ENCODE data around the gene KIF1B.
A peak's percentile ranks its signal among the peaks of the same experiment; 100 is the strongest.

The KIF1B gene

DNA sequence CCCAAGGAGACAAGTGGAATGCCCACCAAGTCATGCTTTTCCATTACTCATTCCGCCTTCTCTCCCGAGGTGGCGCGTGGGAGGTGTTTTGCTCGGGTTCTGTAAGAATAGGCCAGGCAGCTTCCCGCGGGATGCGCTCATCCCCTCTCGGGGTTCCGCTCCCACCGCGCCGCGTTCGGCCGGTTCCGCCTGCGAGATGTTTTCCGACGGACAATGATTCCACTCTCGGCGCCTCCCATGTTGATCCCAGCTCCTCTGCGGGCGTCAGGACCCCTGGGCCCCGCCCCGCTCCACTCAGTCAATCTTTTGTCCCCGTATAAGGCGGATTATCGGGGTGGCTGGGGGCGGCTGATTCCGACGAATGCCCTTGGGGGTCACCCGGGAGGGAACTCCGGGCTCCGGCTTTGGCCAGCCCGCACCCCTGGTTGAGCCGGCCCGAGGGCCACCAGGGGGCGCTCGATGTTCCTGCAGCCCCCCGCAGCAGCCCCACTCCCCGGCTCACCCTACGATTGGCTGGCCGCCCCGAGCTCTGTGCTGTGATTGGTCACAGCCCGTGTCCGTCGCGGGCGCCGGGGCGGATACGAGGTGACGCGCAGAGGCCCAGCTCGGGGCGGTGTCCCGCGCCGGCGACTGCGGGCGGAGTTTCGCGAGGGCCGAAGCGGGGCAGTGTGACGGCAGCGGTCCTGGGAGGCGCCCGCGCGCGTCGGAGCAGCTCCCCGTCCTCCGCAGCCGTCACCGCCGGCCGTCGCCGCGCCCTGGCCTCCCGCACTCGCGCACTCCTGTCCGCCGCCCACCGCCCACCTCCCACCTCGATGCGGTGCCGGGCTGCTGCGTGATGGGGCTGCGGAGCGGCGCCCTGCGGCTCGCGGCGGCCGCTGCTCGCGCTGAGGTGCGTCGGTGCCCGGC lies at the start of gene KIF1B:
Gene KIF1B (plus strand): TSS at position 666 of the 906 bp plus-strand sequence. CDS start 21,759 bp downstream, outside the sequence.
- Mint-ChIP-seq H3K4me3 (peak within 1 kb of the TSS; percentile 88), H3K4me1 (ENCODE audit: low read depth) (peaks cover 30% of the 10 kb centered on the region), H3K27ac (peak within 1 kb of the TSS; percentile 81), H3K27me3 (peaks cover 4% of the 10 kb centered on the region), H3K36me3 (ENCODE audit: low read depth) (no peaks in the 10 kb centered on the region), H3K9me3 (no peaks in the 10 kb centered on the region)

DNA sequence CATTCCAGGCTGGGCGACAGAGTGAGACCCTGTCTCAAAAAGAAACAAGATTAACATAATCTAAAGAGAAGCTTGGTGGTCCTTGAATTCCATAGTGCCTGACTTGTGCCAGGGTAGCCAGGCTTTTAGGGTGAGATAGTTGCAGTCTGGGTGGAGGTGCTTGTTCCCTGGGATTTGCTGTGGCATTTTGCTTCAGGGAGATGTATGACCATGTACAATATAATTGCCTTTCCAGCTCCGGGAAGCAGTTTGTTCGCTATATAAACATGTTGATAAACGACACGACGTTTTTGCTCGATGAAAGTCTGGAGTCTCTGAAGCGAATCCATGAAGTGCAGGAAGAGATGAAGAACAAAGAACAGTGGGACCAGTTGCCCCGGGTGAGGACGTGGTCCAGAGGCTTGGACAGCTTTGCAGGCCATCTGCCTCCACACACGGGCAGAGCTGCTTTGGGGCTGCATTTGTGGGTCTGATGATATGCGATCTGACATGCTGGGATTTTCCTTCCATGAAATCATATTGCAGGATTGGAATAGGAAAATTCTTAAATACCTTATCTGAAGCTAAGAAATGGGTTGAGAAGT lies 49.4 kb upstream of the KIF1B start:
- Mint-ChIP-seq H3K27me3 (no peaks in the 10 kb centered on the region), H3K4me3 (no peak overlapping the region), H3K36me3 (ENCODE audit: low read depth) (peaks cover 44% of the 10 kb centered on the region), H3K9me3 (no peaks in the 10 kb centered on the region), H3K27ac (no peak overlapping the region), H3K4me1 (ENCODE audit: low read depth) (no peaks in the 10 kb centered on the region)

GRCh38 chr1:10161541-10162290 lies 48.7 kb upstream of the KIF1B start:
- no peaks in the 10 kb centered on the region for H3K27me3 Mint-ChIP-seq
- no peaks in the 10 kb centered on the region for H3K4me1 Mint-ChIP-seq (ENCODE audit: low read depth)
- H3K4me3 Mint-ChIP-seq: no peak overlapping the region
- H3K9me3 Mint-ChIP-seq: no peaks in the 10 kb centered on the region
- peaks cover 44% of the 10 kb centered on the region for H3K36me3 Mint-ChIP-seq (ENCODE audit: low read depth)
- H3K27ac Mint-ChIP-seq: no peak overlapping the region

GRCh38 chr1:10168912-10169514 lies 41.4 kb upstream of the KIF1B start:
- H3K4me3 Mint-ChIP-seq: no peak overlapping the region
- peak overlapping the region; percentile 92 for H3K27ac Mint-ChIP-seq
- H3K27me3 Mint-ChIP-seq: no peaks in the 10 kb centered on the region
- peaks cover 46% of the 10 kb centered on the region for H3K4me1 Mint-ChIP-seq (ENCODE audit: low read depth)
- no peaks in the 10 kb centered on the region for H3K9me3 Mint-ChIP-seq
- H3K36me3 Mint-ChIP-seq (ENCODE audit: low read depth): peaks cover 63% of the 10 kb centered on the region

DNA sequence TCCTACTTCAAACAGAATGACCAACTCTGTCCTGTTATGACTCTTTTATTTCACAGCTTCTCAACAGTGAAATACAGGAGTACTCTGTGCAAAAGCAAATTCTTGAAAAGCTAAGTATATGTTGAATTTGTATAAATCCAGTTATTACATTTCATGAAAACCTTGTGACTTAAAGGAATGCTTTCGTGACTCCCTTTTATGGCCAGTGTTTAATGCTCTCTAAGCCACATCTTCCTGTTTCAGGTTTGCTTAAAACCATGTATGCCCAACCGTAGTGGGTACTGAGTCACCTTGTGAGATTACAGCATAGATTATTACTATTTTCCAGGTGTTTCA lies 40.2 kb upstream of the KIF1B start:
- Mint-ChIP-seq H3K36me3 (ENCODE audit: low read depth) (peaks cover 64% of the 10 kb centered on the region), H3K4me3 (peak overlapping the region; percentile 65), H3K9me3 (peaks cover 4% of the 10 kb centered on the region), H3K27ac (peak overlapping the region; percentile 92), H3K4me1 (ENCODE audit: low read depth) (peaks cover 46% of the 10 kb centered on the region), H3K27me3 (no peaks in the 10 kb centered on the region)

GRCh38 chr1:10171105-10171767 lies 39.1 kb upstream of the KIF1B start:
- peak overlapping the region; percentile 92 for H3K27ac Mint-ChIP-seq

GRCh38 chr1:10171995-10172669 lies 38.2 kb upstream of the KIF1B start:
- peaks cover 46% of the 10 kb centered on the region for H3K4me1 Mint-ChIP-seq (ENCODE audit: low read depth)
- H3K9me3 Mint-ChIP-seq: peaks cover 12% of the 10 kb centered on the region
- peaks cover 72% of the 10 kb centered on the region for H3K36me3 Mint-ChIP-seq (ENCODE audit: low read depth)
- no peaks in the 10 kb centered on the region for H3K27me3 Mint-ChIP-seq
- H3K4me3 Mint-ChIP-seq: no peak overlapping the region
- H3K27ac Mint-ChIP-seq: peak overlapping the region; percentile 73

More at GRCh38 chr1:10171105-10171767, 39.1 kb upstream of the KIF1B start:
- H3K4me3 Mint-ChIP-seq: no peak overlapping the region
- H3K9me3 Mint-ChIP-seq: peaks cover 12% of the 10 kb centered on the region
- H3K27me3 Mint-ChIP-seq: no peaks in the 10 kb centered on the region
- peaks cover 46% of the 10 kb centered on the region for H3K4me1 Mint-ChIP-seq (ENCODE audit: low read depth)
- H3K36me3 Mint-ChIP-seq (ENCODE audit: low read depth): peaks cover 67% of the 10 kb centered on the region

DNA sequence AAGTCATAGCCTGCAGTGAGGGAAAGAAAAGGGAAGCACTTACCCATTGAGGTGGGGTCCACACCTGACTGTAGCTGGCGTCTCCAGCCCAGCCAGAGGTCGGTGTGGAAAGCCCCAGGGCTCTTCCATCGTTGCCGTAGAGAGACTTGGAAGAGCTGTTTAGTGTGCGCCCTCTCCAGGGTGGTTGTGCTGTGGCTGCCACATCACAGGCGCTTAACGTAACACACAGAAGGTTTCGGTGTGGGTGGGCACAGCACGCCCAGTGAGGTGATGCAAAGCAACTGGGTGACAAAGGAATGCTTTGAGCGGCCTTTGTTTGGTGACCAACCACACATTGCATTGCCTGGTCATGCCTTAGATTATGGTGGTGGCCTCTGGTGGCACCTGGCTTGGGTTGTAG lies 36.8 kb upstream of the KIF1B start:
- Mint-ChIP-seq H3K27me3 (no peaks in the 10 kb centered on the region), H3K4me1 (ENCODE audit: low read depth) (peaks cover 37% of the 10 kb centered on the region), H3K9me3 (peaks cover 12% of the 10 kb centered on the region), H3K36me3 (ENCODE audit: low read depth) (peaks cover 66% of the 10 kb centered on the region), H3K27ac (peak overlapping the region; percentile 49), H3K4me3 (no peak overlapping the region)

- Mint-ChIP-seq H3K4me1 (ENCODE audit: low read depth) (no peaks in the 10 kb centered on the region), H3K36me3 (ENCODE audit: low read depth) (peaks cover 54% of the 10 kb centered on the region), H3K27me3 (no peaks in the 10 kb centered on the region), H3K4me3 (no peak overlapping the region), H3K27ac (no peak overlapping the region), H3K9me3 (peaks cover 12% of the 10 kb centered on the region)
Measured at GRCh38 chr1:10177876-10178275, 32.5 kb upstream of the KIF1B start.

- Mint-ChIP-seq H3K27ac (no peak overlapping the region), H3K9me3 (peaks cover 12% of the 10 kb centered on the region), H3K4me1 (ENCODE audit: low read depth) (no peaks in the 10 kb centered on the region), H3K4me3 (no peak overlapping the region), H3K36me3 (ENCODE audit: low read depth) (peaks cover 49% of the 10 kb centered on the region), H3K27me3 (no peaks in the 10 kb centered on the region)
Measured at GRCh38 chr1:10178597-10179405, 31.6 kb upstream of the KIF1B start.

GRCh38 chr1:10179406-10180091 lies 30.8 kb upstream of the KIF1B start:
- H3K36me3 Mint-ChIP-seq (ENCODE audit: low read depth): peaks cover 44% of the 10 kb centered on the region
- H3K4me3 Mint-ChIP-seq: no peak overlapping the region
- H3K4me1 Mint-ChIP-seq (ENCODE audit: low read depth): no peaks in the 10 kb centered on the region
- no peaks in the 10 kb centered on the region for H3K27me3 Mint-ChIP-seq
- H3K27ac Mint-ChIP-seq: no peak overlapping the region
- peaks cover 11% of the 10 kb centered on the region for H3K9me3 Mint-ChIP-seq

- Mint-ChIP-seq H3K4me3 (no peak overlapping the region), H3K27me3 (no peaks in the 10 kb centered on the region), H3K27ac (no peak overlapping the region)
Measured at GRCh38 chr1:10181154-10181553, 29.2 kb upstream of the KIF1B start.

GRCh38 chr1:10185759-10186158 lies 24.6 kb upstream of the KIF1B start:
- H3K4me3 Mint-ChIP-seq: no peak overlapping the region
- no peak overlapping the region for H3K27ac Mint-ChIP-seq
- no peaks in the 10 kb centered on the region for H3K9me3 Mint-ChIP-seq
- H3K4me1 Mint-ChIP-seq (ENCODE audit: low read depth): no peaks in the 10 kb centered on the region
- H3K36me3 Mint-ChIP-seq (ENCODE audit: low read depth): peaks cover 12% of the 10 kb centered on the region
- H3K27me3 Mint-ChIP-seq: no peaks in the 10 kb centered on the region

More at GRCh38 chr1:10181154-10181553, 29.2 kb upstream of the KIF1B start:
- no peaks in the 10 kb centered on the region for H3K4me1 Mint-ChIP-seq (ENCODE audit: low read depth)
- H3K9me3 Mint-ChIP-seq: peaks cover under 1% of the 10 kb centered on the region
- H3K36me3 Mint-ChIP-seq (ENCODE audit: low read depth): peaks cover 31% of the 10 kb centered on the region
